ENCODE measurements around the gene NHSL2. TPM values are rescaled to one million over a fixed set of nuclear protein-coding genes. Genes with fewer than 3 reads are reported as not detected.
"Not testable (repeated sequence)": the region's sequence is repeated elsewhere in the genome, so short reads cannot be mapped to it uniquely, and the experiment has no call there.

NHSL2 gene
- total RNA-seq (1 to 10 TPM; 1.9 to 4.4 (median 3.4) TPM), polyA plus RNA-seq (under 1 TPM; 0.30 to 0.48 (median 0.40) TPM)
- long read RNA-seq, donor 1 = 0 reads
- long read RNA-seq, donor 2, partial matches to known transcripts = 0 of 1 reads
- long read RNA-seq, donor 2, other reads (novel, unspliced or antisense) = 1 of 1 reads

DNA sequence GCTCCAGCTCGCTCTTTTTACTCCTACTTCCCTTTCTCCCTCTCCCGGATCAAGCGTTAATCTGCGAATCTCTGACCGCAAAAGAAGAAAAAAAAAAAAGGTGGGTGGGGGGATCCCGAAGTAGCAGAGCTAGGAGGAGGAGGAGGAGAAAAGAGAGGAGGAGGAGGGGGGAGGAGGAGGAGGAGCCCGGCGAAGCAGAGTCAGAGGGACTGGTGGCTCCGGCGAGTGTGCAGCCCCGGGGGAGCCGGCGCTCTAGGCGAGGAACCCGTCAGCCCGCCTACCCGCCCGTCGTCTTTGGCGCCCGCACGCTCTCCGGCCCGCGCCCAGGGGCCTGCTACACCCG lies at the start of gene NHSL2:
Gene NHSL2 (plus strand): TSS at position 203 of the 343 bp plus-strand sequence.
- 0 to 28% (median 1%) methylated on average over 12 to 26 of the region's 26 CpGs for WGBS, 3 donors
- Histone ChIP-seq H3K27me3 (ENCODE audit: insufficient read depth in 3 of 3, low read length in 2 of 3) (peaks cover 0 to 51% (median 0%) of the 10 kb centered on the region in 3 donors), H3K9me3 (no peaks in the 10 kb centered on the region), H3K27ac (no peak within 1 kb of the TSS), H3K4me3 (peak within 1 kb of the TSS; percentile 55), H3K4me1 (no peaks in the 10 kb centered on the region), H3K36me3 (ENCODE audit: insufficient read depth in 1 of 2, low read depth in 1 of 2) (no peaks in the 10 kb centered on the region)
- intact Hi-C loops (cut with DNase I) = loop anchor here in 1 of 2 donors (2.0 kb wide), 1 partner anchor 216 kb away; no protein-coding TSS in a partner anchor
- ATAC-seq = peak in 3 of 4 donors; percentile 22 to 40 (median 23)
- TF ChIP-seq, protein P1, sequence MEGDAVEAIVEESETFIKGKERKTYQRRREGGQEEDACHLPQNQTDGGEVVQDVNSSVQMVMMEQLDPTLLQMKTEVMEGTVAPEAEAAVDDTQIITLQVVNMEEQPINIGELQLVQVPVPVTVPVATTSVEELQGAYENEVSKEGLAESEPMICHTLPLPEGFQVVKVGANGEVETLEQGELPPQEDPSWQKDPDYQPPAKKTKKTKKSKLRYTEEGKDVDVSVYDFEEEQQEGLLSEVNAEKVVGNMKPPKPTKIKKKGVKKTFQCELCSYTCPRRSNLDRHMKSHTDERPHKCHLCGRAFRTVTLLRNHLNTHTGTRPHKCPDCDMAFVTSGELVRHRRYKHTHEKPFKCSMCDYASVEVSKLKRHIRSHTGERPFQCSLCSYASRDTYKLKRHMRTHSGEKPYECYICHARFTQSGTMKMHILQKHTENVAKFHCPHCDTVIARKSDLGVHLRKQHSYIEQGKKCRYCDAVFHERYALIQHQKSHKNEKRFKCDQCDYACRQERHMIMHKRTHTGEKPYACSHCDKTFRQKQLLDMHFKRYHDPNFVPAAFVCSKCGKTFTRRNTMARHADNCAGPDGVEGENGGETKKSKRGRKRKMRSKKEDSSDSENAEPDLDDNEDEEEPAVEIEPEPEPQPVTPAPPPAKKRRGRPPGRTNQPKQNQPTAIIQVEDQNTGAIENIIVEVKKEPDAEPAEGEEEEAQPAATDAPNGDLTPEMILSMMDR (IDR thresholded peaks at IDR 0.05) = no peak
- DNase-seq = peak; percentile 29 to 56

DNA sequence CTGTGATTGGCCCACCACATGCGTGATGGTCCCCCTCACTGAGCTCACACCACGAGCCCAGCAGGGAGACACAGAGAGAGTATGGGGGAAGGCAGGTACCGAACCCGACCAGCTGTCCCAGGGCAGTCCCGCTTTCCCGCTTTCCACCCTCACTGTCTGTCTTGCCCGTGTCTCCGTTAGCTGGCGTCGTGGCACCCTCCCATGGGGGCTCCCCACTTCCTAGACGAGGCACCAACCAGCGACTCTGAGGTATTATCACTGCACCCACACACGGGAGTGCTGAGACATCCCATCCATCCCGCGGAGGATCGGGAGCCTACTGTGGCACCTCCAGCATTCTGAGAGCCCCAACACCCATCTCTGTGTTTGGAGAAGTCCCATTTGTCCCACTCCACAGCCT lies 43.0 kb upstream of the NHSL2 start:
- TF ChIP-seq, protein P1 (IDR thresholded peaks at IDR 0.05) = no peak
- Histone ChIP-seq H3K27ac (no peak overlapping the region), H3K4me3 (no peak overlapping the region), H3K36me3 (ENCODE audit: insufficient read depth in 1 of 2, low read depth in 1 of 2) (no peaks in the 10 kb centered on the region), H3K9me3 (no peaks in the 10 kb centered on the region), H3K4me1 (no peaks in the 10 kb centered on the region), H3K27me3 (ENCODE audit: insufficient read depth in 3 of 3, low read length in 2 of 3) (peaks cover 0 to 29% (median 0%) of the 10 kb centered on the region in 3 donors)
- ATAC-seq = no peak
- intact Hi-C loops (cut with DNase I) = no loop called here
- WGBS, 3 donors = 85 to 93% (median 91%) methylated on average over 8 to 16 of the region's 16 CpGs
- no peak for DNase-seq

DNA sequence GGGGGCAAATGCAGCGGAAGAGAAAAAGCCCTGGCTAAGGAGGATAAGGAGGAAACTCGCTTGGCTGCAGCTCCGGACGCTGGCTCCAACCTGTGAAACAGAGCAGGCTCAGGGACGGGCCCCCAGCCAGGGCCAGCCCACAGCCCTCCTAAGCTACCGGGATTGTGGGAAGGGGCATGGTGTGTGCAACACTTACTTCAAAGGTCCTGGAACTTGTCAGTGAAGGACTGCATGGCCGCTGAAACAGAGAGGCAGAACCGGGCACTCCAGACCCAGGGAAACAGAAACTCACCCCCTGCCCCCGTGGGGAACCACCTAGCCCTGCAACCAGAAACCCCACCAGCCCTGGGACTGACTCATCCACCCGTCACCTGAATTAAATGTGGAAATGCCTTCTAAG lies 41.1 kb upstream of the NHSL2 start:
- intact Hi-C loops (cut with DNase I); H3K27ac ChIP-seq; H3K9me3 ChIP-seq; ATAC-seq; H3K36me3 ChIP-seq (ENCODE audit: insufficient read depth in 1 of 2, low read depth in 1 of 2); H3K4me3 ChIP-seq; H3K4me1 ChIP-seq; DNase-seq: not testable (repeated sequence)
- peaks cover 0 to 32% (median 0%) of the 10 kb centered on the region in 3 donors for H3K27me3 ChIP-seq (ENCODE audit: insufficient read depth in 3 of 3, low read length in 2 of 3)
- WGBS, 3 donors = 33 to 59% (median 40%) methylated on average over 2 to 8 of the region's 10 CpGs

DNA sequence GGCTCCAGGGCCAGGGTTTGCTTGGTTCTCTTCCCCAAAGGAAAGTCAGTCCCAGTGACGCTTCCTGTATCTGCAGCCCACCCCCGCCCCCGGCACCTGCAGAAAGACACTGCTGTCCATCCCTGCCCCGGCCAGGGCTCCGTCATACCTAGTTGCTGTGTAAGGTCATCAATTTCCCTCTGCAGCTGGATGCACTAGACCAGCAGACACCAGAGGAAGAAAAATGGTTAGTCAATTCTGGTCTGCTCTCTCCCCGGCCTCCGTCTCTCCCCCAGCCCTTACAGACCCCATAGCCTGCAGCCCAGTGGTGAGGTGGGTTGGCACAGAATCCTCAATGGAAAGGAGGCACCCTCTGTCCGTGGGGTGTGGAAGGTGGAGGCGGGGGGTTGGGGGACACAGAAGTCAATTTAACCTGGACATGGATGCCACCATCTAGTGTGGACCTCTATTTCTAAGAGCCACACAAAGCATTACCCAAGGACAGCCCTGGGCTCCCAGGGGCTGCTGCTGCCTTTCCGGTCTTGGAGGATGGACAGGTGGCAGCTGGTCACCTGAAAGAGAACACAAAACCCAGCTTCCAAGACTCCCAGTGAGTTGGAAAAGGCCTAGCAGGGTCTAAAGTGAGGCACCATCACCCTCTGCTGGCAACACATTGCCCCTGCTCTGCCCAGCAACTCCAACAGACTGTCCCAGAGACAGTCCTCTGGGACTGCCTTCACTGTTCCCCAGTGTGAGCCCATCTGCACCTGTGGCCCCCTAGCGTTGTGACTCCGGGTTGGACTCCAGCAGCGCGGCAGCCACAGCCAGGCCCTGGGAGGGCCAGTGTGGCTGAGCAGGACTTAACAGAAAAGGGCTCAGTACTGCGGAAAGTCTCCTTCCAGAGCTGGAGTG lies 40.2 kb upstream of the NHSL2 start:
- ATAC-seq (no peak), DNase-seq (no peak)
- Histone ChIP-seq H3K9me3 (no peaks in the 10 kb centered on the region), H3K36me3 (ENCODE audit: insufficient read depth in 1 of 2, low read depth in 1 of 2) (no peaks in the 10 kb centered on the region), H3K27me3 (ENCODE audit: insufficient read depth in 3 of 3, low read length in 2 of 3) (peaks cover 0 to 36% (median 0%) of the 10 kb centered on the region in 3 donors), H3K4me3 (no peak overlapping the region), H3K4me1 (no peaks in the 10 kb centered on the region), H3K27ac (no peak overlapping the region)
- intact Hi-C loops (cut with DNase I) = no loop called here
- 53 to 69% (median 64%) methylated on average over 14 to 15 of the region's 15 CpGs for WGBS, 3 donors
- TF ChIP-seq, protein P1 (IDR thresholded peaks at IDR 0.05) = no peak

DNA sequence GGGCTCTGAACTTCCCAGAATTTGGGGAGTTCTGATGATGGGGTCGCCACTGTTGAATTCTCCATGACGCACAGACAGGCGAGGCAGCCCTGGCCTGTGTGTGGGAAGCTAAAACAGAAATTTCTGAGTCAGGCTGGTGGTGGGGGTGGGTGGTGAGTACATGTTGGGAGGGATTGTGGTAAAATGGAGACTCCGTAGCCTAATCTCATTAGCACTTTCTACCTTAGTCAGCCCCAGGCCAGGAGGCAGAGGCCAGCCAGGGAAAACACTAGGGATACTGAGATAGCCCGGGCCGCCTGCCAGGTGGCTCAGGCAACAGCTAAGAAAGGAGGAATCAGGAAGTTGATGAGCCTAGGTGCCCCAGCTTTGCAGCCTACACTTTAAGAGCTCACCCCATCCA lies 39.3 kb upstream of the NHSL2 start:
- WGBS, 3 donors = 83 to 86% (median 86%) methylated on average over 4 to 6 of the region's 6 CpGs
- DNase-seq = no peak
- ATAC-seq = no peak

More for the DNA sequence above, 39.3 kb upstream of the NHSL2 start:
- intact Hi-C loops (cut with DNase I) = no loop called here
- Histone ChIP-seq H3K36me3 (ENCODE audit: insufficient read depth in 1 of 2, low read depth in 1 of 2) (no peaks in the 10 kb centered on the region), H3K9me3 (no peaks in the 10 kb centered on the region), H3K27me3 (ENCODE audit: insufficient read depth in 3 of 3, low read length in 2 of 3) (peaks cover 0 to 32% (median 0%) of the 10 kb centered on the region in 3 donors), H3K27ac (no peak overlapping the region), H3K4me1 (no peaks in the 10 kb centered on the region), H3K4me3 (no peak overlapping the region)
- TF ChIP-seq, protein P1 (IDR thresholded peaks at IDR 0.05) = no peak
